Gastroesophageal sphincter (tissue), 3 donors: Measurements from ENCODE around the gene ZER1.

Experiments used
- CTCF ChIP-seq, 4 experiments: fragments of 200-600 bp in 2 of 4; fragments of 450-650 bp in 2 of 4; sonication (generic) in 1 of 4; IDR thresholded peaks; one replicate each; pipeline ENCODE4 v1.5.1; 2017 to 2019; ENCODE audit warnings: antibody characterized with exemption in 4 of 4, mild to moderate bottlenecking in 2 of 4, moderate library complexity in 2 of 4
- EP300 ChIP-seq: sonication (generic); formaldehyde crosslinking; IDR thresholded peaks from one replicate; pipeline ENCODE4 v1.6.1; 2017; ENCODE audit warnings: antibody characterized with exemption, mild to moderate bottlenecking
- POLR2A ChIP-seq, 2 donors: fragments of 450-650 bp; IDR thresholded peaks; one replicate each; pipeline ENCODE4 v1.6.1; 2017; ENCODE audit warnings: antibody characterized with exemption in 2 of 2, mild to moderate bottlenecking in 2 of 2, moderate library complexity in 1 of 2

- TF ChIP-seq EP300 (no peak), CTCF (IDR thresholded peaks at IDR 0.05) (no peak), POLR2A (IDR thresholded peaks at IDR 0.05) (no peak)
These were observed 84.3 kb downstream of the ZER1 start for GRCh38 chr9:128687453-128687852.
